Neural progenitor cell (in vitro differentiated cells): ENCODE data around the gene GXYLT1.

ENCODE experiments used
- CTCF ChIP-seq: fragments of 200-600 bp; sonication (generic); IDR thresholded peaks from 2 replicates; pipeline ENCODE4 v1.5.1; 2017; ENCODE audit warnings: antibody characterized with exemption, mild to moderate bottlenecking
- EZH2 ChIP-seq: fragments of 200-600 bp; sonication (generic); IDR thresholded peaks from 2 replicates; pipeline ENCODE4 v1.6.1; 2017; ENCODE audit warnings: antibody characterized with exemption, mild to moderate bottlenecking, moderate library complexity

GRCh38 chr12:42125388-42125767, 19.3 kb downstream of the GXYLT1 start:
- no peak for TF ChIP-seq EZH2
- no peak for TF ChIP-seq CTCF
